GM18526 (cell line): ENCODE results near the gene CPT1C.

Experiments
- POLR2A ChIP-seq: IDR thresholded peaks from 3 replicates; pipeline ENCODE4 v1.6.1; 2011; ENCODE audit not compliant: insufficient read length; ENCODE audit errors: extremely low read depth

Gene CPT1C

GRCh38 chr19:49690656-49691242 is at the start of gene CPT1C:
Gene CPT1C, plus strand, starts transcription at chr19:49691116. Its CDS starts 1,137 bp downstream, at chr19:49692253.
- no peak for TF ChIP-seq POLR2A

DNA sequence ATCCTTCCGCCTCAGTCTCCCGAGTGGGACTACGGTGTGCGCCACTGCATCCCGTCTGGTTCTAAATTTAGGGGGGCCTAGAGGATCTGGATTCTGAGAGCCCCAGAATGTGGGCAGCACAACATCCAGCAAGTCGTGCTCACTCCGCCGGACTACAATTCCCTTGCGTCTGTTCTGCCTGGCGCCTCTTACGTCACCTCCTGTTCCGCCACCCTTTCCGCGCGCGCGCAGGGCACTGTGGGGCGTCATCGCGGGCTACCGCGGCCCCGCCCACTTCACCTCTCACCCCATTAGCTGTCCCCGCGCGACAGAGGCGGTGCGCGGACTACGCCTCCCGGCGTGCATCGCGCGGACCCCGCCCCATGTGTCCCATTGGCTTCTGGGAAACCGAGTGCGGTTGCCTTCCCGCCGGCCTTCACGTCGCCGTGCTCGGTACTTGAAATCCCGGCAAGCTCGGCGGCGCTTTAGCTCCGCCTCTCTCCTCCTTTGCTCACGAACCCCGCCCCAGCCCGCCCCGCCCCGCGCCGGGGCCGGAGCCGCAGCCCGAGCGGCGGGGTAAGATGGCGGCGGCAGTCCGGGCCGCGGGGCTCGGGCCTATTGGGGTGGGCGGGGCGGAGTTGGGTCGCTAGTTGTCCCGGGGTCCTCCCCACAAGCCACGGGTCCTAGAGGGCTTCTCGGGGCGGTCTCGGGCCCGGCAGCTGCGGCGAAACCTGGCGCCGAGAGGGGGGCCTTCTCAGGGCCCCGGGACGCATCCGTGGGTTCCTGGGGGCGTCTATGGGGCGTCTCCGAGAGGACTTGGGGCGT is 49.0 kb upstream of the CPT1C start, which contains the start of gene SCAF1:
Gene SCAF1, plus strand, starts transcription at position 522 of the 804 bp plus-strand sequence. CDS start 2,818 bp downstream, outside the sequence.
- TF ChIP-seq POLR2A = peak; percentile 42

GRCh38 chr19:49642492-49643035 is 48.4 kb upstream of the CPT1C start:
- no peak for TF ChIP-seq POLR2A

DNA sequence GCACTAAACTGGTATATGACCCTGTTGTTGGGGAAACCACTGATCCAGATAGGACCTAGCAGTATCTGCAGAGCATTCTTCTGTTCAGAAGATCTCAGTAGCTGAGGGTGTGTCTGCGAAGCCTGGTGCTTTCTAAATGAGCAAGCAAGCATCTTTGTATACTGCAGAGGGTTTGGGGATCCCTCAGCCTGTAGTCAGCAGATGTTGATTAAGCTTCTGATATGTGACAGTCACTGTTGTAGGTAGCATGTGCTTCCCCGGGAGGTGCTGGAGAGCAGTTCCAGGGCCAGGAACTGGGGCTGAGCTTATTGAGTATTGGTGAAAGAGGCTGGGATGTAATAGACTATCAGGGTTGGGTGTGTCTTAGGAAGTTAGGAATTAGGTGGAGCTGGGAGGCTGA is 47.5 kb upstream of the CPT1C start:
- no peak for TF ChIP-seq POLR2A

- TF ChIP-seq POLR2A = no peak
These were observed 45.3 kb upstream of the CPT1C start for GRCh38 chr19:49645592-49645991.

DNA sequence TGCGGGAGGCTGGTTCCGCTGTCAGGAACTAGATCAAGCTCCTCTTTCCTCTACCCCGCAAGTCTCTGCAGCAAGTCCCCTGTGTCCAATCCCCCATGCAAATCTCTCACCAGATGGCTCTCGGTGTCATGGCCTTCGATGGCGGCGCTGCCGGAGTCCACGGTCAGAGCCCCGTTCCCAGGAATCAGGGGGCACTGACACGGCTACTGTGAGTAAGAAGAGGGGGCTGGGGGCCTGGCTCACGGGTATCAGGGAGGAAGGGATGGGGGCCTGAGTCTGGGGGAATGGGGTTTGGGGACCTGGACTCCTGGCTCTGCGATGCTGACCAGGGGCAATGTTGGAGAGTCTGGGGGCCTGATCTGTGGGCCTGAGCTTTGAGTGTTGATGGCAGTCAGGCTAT is 44.9 kb upstream of the CPT1C start:
- no peak for TF ChIP-seq POLR2A

DNA sequence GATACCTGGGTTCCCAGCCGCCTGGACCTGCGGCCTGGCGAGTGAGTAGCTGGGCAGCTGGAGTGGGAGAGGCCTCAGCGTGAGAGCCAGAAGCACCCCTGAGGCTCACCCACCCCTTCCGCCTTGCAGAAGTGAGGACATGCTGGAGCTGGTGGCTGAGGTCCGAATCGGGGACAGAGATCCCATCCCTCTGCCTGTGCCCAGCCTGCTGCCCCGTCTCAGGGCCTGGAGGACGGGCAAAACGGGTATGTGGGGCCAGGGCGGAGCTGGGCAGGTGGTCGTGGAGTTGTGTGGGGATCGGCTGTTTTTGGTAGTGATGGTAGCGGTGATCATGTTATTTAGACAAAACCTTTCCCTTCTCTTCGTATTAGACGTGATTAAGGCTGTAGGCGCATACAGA is 44.3 kb upstream of the CPT1C start:
- no peak for TF ChIP-seq POLR2A

- no peak for TF ChIP-seq POLR2A
These were observed 39.7 kb upstream of the CPT1C start for GRCh38 chr19:49651029-49651819.

DNA sequence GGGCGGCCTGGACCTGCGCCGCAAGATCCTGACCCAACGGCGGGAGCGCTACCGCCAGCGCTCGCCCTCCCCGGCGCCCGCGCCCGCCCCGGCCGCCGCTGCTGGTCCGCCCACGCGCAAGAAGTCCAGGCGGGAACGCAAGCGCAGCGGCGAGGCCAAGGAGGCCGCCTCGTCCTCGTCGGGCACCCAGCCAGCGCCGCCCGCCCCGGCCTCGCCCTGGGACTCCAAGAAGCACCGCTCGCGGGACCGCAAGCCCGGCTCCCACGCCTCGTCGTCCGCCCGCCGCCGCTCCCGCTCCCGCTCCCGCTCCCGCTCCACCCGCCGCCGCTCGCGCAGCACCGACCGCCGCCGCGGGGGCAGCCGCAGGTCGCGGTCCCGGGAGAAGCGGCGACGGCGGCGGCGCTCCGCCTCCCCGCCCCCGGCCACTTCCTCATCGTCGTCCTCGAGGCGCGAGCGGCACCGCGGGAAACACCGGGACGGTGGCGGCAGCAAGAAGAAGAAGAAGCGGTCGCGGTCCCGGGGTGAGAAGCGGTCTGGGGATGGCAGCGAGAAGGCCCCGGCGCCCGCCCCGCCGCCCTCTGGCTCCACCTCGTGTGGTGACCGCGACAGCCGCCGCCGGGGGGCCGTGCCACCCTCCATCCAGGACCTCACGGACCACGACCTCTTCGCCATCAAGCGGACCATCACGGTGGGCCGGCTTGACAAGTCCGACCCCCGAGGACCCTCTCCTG is 38.9 kb upstream of the CPT1C start:
- TF ChIP-seq POLR2A = no peak

DNA sequence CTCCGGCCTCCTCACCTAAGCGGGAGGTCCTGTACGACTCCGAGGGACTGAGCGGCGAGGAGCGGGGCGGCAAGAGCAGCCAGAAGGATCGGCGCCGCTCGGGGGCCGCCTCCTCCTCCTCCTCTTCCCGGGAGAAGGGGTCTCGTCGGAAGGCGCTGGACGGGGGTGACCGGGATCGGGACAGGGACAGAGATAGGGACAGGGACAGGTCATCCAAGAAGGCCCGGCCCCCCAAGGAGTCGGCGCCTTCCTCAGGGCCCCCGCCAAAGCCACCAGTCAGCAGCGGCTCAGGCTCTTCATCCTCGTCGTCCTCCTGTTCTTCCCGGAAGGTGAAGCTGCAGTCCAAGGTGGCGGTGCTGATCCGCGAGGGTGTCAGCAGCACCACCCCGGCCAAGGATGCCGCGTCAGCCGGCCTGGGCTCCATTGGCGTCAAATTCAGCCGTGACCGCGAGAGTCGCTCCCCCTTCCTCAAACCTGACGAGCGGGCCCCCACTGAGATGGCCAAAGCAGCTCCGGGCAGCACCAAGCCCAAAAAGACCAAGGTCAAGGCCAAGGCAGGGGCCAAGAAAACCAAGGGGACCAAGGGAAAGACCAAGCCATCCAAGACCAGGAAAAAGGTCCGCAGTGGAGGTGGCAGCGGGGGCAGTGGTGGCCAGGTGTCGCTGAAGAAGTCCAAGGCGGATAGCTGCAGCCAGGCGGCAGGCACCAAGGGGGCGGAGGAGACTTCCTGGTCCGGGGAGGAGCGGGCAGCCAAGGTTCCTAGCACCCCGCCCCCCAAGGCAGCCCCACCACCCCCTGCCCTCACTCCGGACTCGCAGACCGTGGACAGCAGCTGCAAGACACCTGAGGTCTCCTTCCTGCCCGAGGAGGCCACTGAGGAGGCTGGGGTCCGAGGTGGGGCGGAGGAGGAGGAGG is 38.1 kb upstream of the CPT1C start:
- no peak for TF ChIP-seq POLR2A

DNA sequence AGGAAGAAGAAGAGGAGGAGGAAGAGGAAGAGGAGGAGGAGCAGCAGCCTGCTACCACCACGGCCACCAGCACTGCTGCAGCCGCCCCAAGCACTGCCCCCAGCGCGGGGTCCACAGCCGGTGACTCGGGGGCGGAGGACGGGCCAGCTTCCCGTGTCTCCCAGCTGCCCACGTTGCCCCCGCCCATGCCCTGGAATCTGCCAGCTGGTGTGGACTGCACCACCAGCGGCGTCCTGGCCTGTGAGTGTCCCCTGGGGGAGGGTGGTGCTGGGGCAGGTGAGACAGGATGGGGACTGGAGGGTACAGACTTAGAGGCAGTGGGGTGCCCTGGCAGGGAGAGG is 37.5 kb upstream of the CPT1C start:
- TF ChIP-seq POLR2A = no peak

DNA sequence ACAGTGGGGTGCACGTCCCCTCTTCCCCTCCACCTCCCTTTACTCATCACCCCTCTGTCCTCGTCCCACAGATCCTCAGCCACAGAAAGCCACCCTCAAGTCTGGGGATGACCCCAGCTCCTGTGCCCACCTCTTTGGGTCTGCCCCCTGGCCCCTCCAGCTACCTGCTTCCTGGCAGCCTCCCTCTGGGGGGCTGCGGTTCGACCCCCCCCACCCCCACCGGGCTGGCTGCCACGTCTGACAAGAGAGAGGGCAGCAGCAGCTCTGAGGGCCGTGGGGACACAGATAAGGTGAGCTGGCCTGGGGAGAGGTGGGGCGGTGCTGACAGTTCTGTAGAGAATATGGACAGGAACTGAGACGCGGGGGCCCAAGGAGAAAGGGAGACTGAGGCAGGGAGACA is 36.3 kb upstream of the CPT1C start:
- no peak for TF ChIP-seq POLR2A

- no peak for TF ChIP-seq POLR2A
These were observed 35.1 kb upstream of the CPT1C start for GRCh38 chr19:49655570-49656455.
